ENCODE results near the gene GPC3.
A peak's percentile ranks its signal among the peaks of the same experiment; 100 is the strongest.
"Not testable (repeated sequence)": the region's sequence is repeated elsewhere in the genome, so short reads cannot be mapped to it uniquely, and the experiment has no call there.

GPC3 gene

GRCh38 chrX:133994576-133994975 is 9.2 kb upstream of the GPC3 start:
- DNase-seq = no peak

DNA sequence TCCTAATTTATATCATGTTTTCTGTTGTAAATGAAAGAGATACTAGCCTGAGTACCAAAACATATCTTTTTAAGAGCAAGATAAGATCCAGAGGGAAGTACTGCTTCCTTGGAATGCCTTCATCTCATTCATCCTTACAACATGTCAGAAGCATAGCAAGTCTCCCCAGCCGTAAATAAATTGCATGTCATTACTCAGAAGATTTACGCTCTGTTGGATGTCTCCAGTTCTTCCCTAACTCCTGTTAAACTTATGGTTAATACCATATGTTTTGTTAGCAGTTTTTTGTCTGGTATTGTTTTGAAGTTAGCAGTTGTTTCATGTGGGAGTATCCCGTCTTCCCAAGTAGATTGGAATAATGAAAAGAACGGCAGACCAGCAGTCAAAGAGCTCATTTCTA is 7.5 kb upstream of the GPC3 start:
- DNase-seq = no peak

- DNase-seq = no peak
These were observed 6.4 kb upstream of the GPC3 start for GRCh38 chrX:133991814-133992213.

DNA sequence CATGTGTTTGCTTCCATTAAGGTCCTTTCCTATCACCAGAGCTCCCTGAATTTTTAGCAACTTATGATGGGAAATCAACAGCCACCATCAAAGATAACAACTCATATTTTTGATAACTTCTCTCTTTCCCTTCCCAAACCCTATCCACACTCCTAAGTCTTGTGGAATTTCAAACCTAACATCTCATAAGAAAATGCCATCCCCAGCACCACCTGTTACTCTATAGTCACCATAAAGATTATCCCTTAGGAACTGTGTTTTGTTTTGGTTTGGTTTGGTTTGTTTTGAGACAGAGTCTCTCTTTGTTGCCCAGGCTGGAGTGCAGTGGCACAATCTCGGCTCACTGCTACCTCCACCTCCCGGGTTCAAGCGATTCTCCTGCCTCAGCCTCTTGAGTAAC is 5.7 kb upstream of the GPC3 start:
- not testable (repeated sequence) for DNase-seq

DNA sequence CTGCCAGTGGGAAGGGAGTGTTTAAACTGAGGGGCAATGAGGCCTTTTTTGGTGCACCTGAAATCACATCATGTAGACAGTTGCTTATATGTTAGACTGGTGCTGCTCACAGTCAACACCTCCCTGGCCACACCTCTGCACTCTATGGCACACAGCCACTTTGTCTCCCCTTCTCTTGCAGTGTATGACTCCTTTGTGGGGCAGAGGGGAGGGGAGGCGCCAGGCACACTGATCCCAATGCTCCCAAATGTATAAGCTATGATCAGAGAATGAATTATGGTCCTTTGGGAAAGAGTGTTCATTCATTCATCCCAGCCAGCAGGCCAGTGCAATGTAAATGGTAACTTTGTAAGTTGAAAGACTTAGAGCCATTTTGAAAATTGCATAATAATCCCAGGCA is 4.6 kb upstream of the GPC3 start:
- no peak for DNase-seq

DNA sequence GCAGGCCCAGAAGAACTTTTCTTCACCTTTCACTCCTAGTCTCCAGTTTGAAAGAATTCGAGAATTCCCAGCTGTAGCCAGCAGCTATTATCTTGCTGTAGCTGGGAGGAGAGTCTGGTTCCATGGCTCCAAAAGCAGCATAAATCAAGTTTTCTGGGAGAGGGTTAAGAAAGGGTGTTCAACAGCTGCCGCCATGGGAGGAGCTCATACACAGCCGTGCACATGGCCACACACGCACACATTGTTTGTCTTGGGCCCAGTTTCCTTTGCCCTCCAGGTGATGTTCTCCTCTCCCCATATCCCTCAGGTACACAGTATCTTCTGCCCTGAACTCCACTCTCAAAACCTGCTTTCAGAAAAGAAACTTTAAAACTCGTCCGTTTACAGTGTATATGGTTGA is 4.1 kb upstream of the GPC3 start:
- DNase-seq = no peak

GRCh38 chrX:133988010-133988409 is 2.6 kb upstream of the GPC3 start:
- DNase-seq = no peak

DNA sequence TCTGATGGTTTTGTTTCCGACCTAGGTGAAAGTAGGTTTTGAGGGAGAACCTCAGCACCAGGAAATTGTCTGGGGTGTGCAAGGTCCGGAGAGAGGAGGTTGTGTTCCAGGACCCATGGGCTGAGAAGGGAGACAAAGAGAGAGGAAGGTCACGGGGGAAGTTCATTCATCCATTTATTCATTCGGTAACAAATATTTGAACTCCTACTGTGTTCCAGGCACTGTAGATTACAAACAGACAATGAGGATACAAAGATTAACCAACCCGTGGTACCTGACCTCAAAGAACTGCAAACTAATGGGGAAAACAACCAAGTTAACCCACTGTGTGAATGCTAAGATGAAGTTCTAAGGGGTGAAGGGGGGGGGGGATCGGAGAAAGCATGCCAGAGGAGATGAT is 1.8 kb upstream of the GPC3 start:
- DNase-seq = no peak

DNA sequence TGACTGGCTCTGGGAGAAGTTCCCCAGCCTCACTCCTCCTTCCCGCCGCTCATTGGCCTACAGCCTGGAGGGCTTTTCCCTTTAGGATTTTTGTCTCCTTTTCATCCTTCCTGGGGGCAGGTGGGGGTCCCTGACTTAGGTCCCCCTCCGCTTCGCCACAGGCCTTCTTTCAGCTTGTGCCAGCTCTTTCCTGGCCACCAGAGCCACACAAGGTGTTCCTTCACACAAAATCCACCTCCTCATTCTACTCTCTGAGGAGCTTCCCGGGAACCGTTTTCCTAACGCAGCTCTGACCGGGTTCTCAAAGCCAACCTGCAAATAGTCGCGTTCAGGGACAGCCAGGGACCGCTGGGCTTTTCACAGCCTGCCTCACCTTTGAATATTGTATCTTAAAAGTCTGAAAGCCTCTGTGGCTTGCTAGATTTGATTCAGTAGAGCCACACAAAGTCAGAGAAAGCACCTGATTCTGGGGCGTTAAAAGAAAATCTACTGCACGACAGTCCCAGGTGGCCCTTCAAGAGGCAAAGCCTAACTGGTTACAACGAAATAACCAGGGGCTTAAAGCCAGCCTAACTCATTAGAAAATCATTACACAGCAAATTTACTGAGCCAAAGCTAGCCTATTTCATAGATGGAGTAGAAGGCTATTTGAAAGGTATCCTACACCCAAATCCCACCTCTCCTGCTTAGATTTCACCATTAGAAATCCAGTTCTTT is 731 bp upstream of the GPC3 start:
- DNase-seq = peak; percentile 22

GRCh38 chrX:133984857-133985163 is 584 bp downstream of the GPC3 start:
- DNase-seq = no peak

GRCh38 chrX:133983974-133984845 is 1.2 kb downstream of the GPC3 start:
- no peak for DNase-seq

- no peak for DNase-seq
These were observed 2.0 kb downstream of the GPC3 start for GRCh38 chrX:133983256-133983973.

GRCh38 chrX:133981924-133982323 is 3.5 kb downstream of the GPC3 start:
- no peak for DNase-seq

DNA sequence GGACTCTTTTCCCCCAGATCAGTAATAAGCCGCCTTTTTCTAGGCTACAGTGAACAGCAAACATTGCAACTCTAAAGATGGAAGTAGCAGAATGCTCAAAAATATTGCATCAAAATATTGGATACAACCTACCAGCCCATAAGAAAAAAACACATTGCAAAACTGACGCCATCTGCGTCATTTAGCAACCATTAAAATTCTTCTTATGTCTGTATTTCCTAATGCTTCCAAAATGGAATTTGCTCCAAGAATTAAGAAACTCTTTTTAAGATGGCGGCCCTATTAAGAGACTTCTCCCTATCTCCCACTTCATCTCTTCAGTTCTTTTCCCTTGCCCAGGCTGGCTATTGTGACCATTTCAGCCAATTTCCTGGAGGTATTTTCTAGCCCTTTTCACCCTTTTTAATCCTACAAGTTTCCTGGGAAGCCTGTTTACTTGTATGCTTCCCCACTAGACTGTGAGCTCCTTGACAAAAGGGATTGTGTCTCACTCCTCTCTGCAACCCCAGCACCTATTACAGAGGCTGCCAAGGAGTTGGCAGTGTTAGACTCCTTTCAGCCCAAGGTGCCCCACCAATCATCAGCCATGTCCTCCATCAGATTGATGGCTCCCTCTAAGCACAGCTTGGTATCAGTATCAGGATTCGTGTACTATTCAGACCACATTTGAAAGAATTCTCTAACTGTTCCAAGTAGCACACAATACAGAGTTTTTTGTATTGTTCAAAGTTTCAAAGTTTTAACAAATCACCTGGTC is 4.4 kb downstream of the GPC3 start:
- DNase-seq = no peak

DNA sequence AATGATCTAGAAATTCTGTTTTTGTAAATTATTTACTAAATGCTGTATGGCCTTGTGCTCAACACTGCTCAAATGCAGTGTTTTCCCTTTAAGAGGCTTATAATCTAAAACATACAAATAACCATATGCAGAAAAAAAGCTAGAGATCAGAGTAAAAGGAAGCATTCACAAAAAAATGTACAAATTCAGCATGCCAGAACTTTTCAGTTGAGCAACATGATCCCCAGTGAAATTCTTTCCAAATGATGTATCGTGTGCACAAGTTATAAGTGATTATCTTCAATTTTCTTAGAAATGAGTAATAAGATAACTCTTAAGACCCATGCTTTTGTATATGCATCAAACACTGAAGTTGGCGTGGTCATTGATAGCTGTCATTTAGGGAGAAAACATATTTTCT is 5.0 kb downstream of the GPC3 start:
- no peak for DNase-seq

GRCh38 chrX:133979641-133980230 is 5.7 kb downstream of the GPC3 start:
- no peak for DNase-seq

DNA sequence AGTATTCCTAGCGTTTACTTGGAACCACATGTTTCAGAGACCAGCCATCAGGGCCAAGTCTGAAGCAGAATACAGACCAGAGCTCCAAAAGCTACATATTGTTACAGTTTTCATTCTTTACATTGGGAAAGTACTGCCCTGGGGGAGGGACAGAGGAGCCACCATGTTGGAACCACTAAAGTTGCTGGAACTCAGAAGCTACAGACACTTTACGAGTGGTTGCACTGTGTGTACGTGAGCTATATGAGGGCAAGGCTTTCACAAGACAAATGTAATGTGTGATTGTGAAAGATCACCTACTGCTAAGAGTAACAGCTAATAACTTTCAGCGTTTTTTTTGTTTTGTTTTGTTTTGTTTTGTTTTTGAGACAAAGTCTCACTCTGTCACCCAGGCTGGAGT is 11.7 kb downstream of the GPC3 start:
- DNase-seq = no peak

GRCh38 chrX:133972916-133973315 is 12.5 kb downstream of the GPC3 start:
- no peak for DNase-seq

GRCh38 chrX:133971586-133971985 is 13.8 kb downstream of the GPC3 start:
- no peak for DNase-seq

- no peak for DNase-seq
These were observed 15.3 kb downstream of the GPC3 start for GRCh38 chrX:133970076-133970475.

GRCh38 chrX:133969191-133969590 is 16.2 kb downstream of the GPC3 start:
- no peak for DNase-seq

DNA sequence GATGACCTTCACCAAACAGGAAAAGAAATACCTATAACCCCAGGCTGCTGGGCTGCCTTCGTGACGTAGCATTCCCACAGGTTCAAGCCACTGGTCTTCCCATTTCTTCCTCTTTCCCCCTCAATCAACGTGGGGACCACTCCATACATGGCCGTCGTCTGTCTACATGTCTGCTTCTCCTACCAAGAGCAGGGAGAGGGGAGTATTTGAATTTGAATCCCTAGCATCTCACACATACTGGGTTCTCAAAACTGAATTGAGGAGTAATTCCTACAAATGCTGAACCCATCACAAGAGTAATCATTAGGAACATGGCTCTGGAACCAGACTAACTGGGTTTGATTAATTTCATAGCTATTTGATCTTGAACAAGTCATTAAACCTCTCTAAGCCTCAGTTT is 17.3 kb downstream of the GPC3 start:
- DNase-seq = no peak

DNA sequence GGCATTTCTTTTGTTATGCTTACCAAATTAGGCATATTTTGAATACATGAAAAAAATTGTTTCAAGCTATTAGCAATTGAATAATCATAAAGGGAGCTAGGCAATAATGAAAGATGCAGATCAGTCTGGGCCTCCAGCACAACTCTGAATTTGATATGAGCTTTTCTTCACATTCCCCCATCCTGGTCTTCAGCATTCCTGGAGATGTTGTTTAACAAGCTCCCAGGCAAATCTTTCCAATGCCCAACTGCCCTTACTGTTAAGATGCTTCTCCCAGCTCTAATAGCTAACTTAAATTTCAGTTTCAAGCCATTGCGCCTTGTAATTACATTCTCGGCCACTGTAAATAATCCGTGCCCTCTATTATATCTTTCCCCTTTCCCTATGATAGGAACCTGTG is 19.2 kb downstream of the GPC3 start:
- DNase-seq = no peak
